DND-41 (cell line): ENCODE results near the gene JMJD6.

Experiments
- CTCF ChIP-seq: IDR thresholded peaks from 2 replicates; pipeline ENCODE4 v1.5.1; 2012; ENCODE audit warnings: borderline replicate concordance, low read length, moderate library complexity, mild to moderate bottlenecking; ENCODE audit not compliant: poor library complexity, severe bottlenecking; ENCODE audit errors: extremely low read depth
- EZH2 ChIP-seq: IDR thresholded peaks from 3 replicates; pipeline ENCODE4 v1.6.1; 2012; ENCODE audit warnings: borderline replicate concordance, low read depth, mild to moderate bottlenecking, moderate library complexity, low read length, inconsistent platforms; ENCODE audit not compliant: severe bottlenecking

GRCh38 chr17:76671123-76671911 is 55.1 kb downstream of the JMJD6 start:
- TF ChIP-seq CTCF: no peak
- TF ChIP-seq EZH2: no peak
